ENCODE data around the gene GPR176. TPM values are rescaled to one million over a fixed set of nuclear protein-coding genes. Genes with fewer than 3 reads are reported as not detected.
A peak's percentile ranks its signal among the peaks of the same experiment; 100 is the strongest.

GPR176 gene
- total RNA-seq, 1 donor from 2014 or later = 15.9 TPM

DNA sequence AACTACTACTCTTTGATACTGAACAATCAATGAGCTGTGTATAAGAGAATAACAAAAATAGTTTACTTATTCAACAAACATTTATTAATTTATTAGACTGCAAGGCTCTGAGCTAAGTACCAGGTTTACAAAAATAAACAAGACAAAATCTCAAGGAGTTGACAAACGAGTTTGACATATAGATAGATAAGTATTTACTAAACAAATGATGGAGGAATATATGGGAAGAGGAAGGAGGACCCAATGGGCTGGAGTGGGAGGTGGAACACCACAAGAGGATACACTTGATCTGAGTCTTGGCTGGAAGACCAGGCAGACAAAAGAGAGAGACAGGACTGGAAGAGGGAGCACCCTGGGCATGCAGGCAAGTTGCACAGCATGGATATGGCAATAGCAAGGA, 89.9 kb downstream of the GPR176 start:
- Mint-ChIP-seq H3K4me3 (ENCODE audit: unreplicated experiment) (no peak overlapping the region), H3K9me3 (ENCODE audit: unreplicated experiment) (no peaks in the 10 kb centered on the region), H3K36me3 (ENCODE audit: unreplicated experiment) (no peaks in the 10 kb centered on the region), H3K4me1 (ENCODE audit: low read depth, unreplicated experiment) (peaks cover 9% of the 10 kb centered on the region), H3K27me3 (ENCODE audit: unreplicated experiment) (no peaks in the 10 kb centered on the region), H3K27ac (ENCODE audit: unreplicated experiment) (no peak overlapping the region)
- no peak for DNase-seq
- TF ChIP-seq, protein P1, sequence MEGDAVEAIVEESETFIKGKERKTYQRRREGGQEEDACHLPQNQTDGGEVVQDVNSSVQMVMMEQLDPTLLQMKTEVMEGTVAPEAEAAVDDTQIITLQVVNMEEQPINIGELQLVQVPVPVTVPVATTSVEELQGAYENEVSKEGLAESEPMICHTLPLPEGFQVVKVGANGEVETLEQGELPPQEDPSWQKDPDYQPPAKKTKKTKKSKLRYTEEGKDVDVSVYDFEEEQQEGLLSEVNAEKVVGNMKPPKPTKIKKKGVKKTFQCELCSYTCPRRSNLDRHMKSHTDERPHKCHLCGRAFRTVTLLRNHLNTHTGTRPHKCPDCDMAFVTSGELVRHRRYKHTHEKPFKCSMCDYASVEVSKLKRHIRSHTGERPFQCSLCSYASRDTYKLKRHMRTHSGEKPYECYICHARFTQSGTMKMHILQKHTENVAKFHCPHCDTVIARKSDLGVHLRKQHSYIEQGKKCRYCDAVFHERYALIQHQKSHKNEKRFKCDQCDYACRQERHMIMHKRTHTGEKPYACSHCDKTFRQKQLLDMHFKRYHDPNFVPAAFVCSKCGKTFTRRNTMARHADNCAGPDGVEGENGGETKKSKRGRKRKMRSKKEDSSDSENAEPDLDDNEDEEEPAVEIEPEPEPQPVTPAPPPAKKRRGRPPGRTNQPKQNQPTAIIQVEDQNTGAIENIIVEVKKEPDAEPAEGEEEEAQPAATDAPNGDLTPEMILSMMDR (IDR thresholded peaks at IDR 0.05; ENCODE audit: partially characterized antibody, unreplicated experiment) = no peak

DNA sequence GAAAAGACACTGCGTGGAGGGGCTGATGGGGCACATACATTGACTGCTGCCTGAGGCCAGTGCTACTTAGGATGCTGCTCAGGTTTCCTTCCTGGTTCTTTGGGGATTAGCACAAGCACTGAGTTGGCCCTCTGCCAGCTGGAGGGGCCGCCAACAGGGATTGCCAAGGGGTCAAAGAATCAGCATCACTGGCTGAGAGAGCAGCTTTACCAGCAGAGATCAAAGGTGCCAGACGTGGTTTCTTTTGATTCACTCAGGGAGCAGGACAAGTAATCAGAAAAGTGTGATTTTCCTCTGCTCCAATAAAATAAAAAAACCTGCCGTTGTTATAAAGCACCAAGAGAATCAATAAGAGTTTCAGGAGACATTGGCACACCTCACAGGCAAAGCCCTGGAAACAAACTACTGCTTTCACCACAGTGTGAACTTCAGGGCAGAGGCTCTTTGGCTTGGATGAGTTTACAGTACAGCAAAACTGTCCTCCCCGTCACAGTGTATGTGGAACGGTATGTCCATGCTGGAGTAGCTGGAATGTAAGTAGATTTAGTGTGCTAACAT, 91.6 kb downstream of the GPR176 start:
- no peak overlapping the region for H3K27ac Mint-ChIP-seq (ENCODE audit: unreplicated experiment)
- no peaks in the 10 kb centered on the region for H3K9me3 Mint-ChIP-seq (ENCODE audit: unreplicated experiment)
- peaks cover 9% of the 10 kb centered on the region for H3K4me1 Mint-ChIP-seq (ENCODE audit: low read depth, unreplicated experiment)
- peaks cover 4% of the 10 kb centered on the region for H3K36me3 Mint-ChIP-seq (ENCODE audit: unreplicated experiment)
- DNase-seq = peak; percentile 70
- TF ChIP-seq, protein P1 (IDR thresholded peaks at IDR 0.05; ENCODE audit: partially characterized antibody, unreplicated experiment) = no peak
- H3K27me3 Mint-ChIP-seq (ENCODE audit: unreplicated experiment) = peaks cover under 1% of the 10 kb centered on the region
- H3K4me3 Mint-ChIP-seq (ENCODE audit: unreplicated experiment) = no peak overlapping the region

DNA sequence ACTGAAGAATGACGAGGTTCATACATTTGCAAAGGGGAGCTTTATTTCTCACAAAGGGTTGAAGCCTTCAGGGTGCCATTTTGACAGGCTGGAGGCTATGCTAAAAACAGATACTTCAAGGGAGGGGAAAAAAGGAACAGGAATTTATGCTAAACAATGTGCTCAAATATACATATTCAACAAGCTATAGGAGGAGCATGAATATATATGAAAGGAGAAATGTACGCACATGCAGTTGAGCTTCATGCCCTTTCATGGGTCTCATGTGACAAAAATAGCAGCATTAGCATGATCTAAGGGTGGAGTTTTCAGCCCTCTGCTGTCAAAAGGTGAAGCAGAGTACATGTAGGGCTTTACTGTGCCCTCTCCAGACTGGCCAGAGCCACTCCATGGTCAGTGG, 93.1 kb downstream of the GPR176 start:
- Mint-ChIP-seq H3K36me3 (ENCODE audit: unreplicated experiment) (peaks cover 4% of the 10 kb centered on the region), H3K27me3 (ENCODE audit: unreplicated experiment) (peaks cover 2% of the 10 kb centered on the region)

DNA sequence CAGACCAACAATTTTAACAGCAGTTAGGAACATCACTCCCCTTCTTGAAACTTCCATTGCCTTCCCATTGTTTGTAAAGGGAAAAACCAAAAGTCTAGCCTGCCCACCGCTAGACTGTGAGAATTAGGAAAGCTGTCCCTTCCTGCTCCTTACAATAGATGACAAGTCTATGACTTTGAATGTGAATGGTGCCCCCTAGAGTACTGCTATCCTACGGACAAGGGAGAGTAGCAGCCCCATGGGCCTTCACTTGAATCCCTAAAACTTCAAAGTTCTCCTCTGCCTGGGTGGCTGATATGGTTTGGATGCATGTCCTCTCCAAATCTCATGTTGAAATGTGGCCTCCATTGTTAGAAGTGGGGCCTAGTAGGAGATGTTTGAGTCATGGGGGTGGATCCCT, 96.4 kb downstream of the GPR176 start:
- H3K9me3 Mint-ChIP-seq (ENCODE audit: unreplicated experiment) = no peaks in the 10 kb centered on the region

More for the DNA sequence above, 93.1 kb downstream of the GPR176 start:
- Mint-ChIP-seq H3K4me3 (ENCODE audit: unreplicated experiment) (no peak overlapping the region), H3K4me1 (ENCODE audit: low read depth, unreplicated experiment) (peaks cover 9% of the 10 kb centered on the region), H3K27ac (ENCODE audit: unreplicated experiment) (no peak overlapping the region), H3K9me3 (ENCODE audit: unreplicated experiment) (no peaks in the 10 kb centered on the region)
- DNase-seq = no peak
- TF ChIP-seq, protein P1 (IDR thresholded peaks at IDR 0.05; ENCODE audit: partially characterized antibody, unreplicated experiment) = no peak

DNA sequence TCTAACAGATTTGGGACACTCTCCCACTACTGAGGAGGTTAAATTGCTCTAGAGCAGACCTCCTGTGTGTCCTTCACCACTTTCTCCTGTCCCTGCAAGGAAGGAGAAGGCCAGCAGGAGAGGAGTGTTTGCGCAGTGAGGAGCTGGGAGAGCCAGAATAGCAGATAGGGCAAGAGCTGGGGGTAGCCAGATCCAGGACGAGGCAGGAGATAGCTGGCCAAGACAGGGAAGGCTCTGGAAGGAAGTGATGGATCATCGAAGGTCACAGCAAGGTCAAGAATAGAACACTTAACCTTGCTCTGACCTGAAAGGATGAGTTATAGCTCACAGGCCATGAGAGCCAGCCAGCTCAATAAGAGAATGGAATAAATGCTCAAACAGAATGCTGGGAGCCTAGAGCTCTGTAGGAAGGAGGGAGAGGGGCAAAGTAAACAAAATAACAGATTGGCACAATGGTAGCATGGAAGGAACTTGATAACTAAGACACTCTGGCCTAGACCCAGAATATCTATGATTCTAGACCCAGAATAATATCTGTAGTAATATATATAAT, 99.9 kb downstream of the GPR176 start:
- TF ChIP-seq, protein P1 (IDR thresholded peaks at IDR 0.05; ENCODE audit: partially characterized antibody, unreplicated experiment) = no peak
- Mint-ChIP-seq H3K27ac (ENCODE audit: unreplicated experiment) (no peak overlapping the region), H3K4me1 (ENCODE audit: low read depth, unreplicated experiment) (peaks cover 13% of the 10 kb centered on the region), H3K4me3 (ENCODE audit: unreplicated experiment) (no peak overlapping the region), H3K27me3 (ENCODE audit: unreplicated experiment) (peaks cover 2% of the 10 kb centered on the region), H3K36me3 (ENCODE audit: unreplicated experiment) (peaks cover 4% of the 10 kb centered on the region), H3K9me3 (ENCODE audit: unreplicated experiment) (no peaks in the 10 kb centered on the region)
- no peak for DNase-seq

More for the DNA sequence above, 96.4 kb downstream of the GPR176 start:
- Mint-ChIP-seq H3K27me3 (ENCODE audit: unreplicated experiment) (peaks cover 2% of the 10 kb centered on the region), H3K4me1 (ENCODE audit: low read depth, unreplicated experiment) (peaks cover 21% of the 10 kb centered on the region), H3K36me3 (ENCODE audit: unreplicated experiment) (peaks cover 4% of the 10 kb centered on the region), H3K27ac (ENCODE audit: unreplicated experiment) (no peak overlapping the region), H3K4me3 (ENCODE audit: unreplicated experiment) (no peak overlapping the region)
- no peak for DNase-seq
- TF ChIP-seq, protein P1 (IDR thresholded peaks at IDR 0.05; ENCODE audit: partially characterized antibody, unreplicated experiment) = no peak

Data from glutamatergic neuron (in vitro differentiated cells).